ENCODE results near the gene FAM83C.

Gene FAM83C

DNA sequence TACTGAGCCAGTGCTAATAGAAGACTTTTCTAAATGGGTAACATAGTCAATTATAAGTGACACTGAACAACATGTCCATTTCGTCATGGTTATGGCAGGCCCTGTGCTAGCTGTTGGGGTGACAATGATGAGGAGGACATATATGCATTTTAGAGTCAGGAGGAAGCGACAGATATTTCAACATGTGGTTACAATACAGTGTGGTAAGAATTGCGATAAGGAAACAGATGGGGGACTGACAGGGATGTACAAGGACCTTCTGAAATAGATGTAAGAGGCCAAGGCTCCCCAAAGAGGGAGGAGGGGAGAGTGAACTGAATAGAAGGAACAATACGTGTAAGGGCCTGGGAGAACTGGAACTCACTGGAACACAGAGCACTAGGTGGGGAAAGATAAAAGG lies 54.1 kb downstream of the FAM83C start:
- no peak for TF ChIP-seq ZBTB7A (IDR thresholded peaks at IDR 0.05; ENCODE audit: low read depth)
- TF ChIP-seq TEAD4 (IDR thresholded peaks at IDR 0.05) = no peak
- TF ChIP-seq MAX (IDR thresholded peaks at IDR 0.05) = no peak
- no peak for TF ChIP-seq EP300 (IDR thresholded peaks at IDR 0.05; ENCODE audit: borderline replicate concordance)
- no peak for TF ChIP-seq CREB1 (IDR thresholded peaks at IDR 0.05; ENCODE audit: low read depth)
- no peak for TF ChIP-seq REST (IDR thresholded peaks at IDR 0.05; ENCODE audit: low read depth)

DNA sequence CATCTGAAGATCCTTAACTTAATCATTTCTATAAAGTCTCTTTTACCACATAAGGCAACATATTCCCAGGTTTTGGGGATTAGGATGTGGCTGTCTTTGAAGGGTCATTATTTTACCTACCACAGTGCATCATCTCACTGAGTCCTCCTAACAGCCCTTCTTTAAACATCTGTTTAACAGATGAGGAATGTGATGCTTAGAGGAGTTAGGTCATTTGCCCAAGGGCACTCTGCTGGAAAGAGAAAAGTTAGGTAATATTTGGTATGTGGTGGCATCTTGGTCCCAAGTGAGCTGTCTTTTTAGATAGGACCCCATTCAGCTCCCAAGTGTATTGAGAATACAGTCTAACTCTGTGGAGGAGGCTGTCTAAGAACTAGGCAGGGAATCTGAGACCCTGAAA lies 54.7 kb downstream of the FAM83C start:
- TF ChIP-seq EGR1 (IDR thresholded peaks at IDR 0.05) (no peak), RAD21 (IDR thresholded peaks at IDR 0.05; ENCODE audit: low read depth) (no peak), MAX (IDR thresholded peaks at IDR 0.05) (no peak), FOXM1 (IDR thresholded peaks at IDR 0.05; ENCODE audit: borderline replicate concordance, low read depth) (no peak), REST (IDR thresholded peaks at IDR 0.05; ENCODE audit: low read depth) (no peak), CEBPB (IDR thresholded peaks at IDR 0.05) (no peak), TAF1 (IDR thresholded peaks at IDR 0.05; ENCODE audit: low read depth) (no peak), YY1 (IDR thresholded peaks at IDR 0.05; ENCODE audit: low read depth) (no peak), NFIC (IDR thresholded peaks at IDR 0.05) (no peak), TCF12 (IDR thresholded peaks at IDR 0.05; ENCODE audit: low read depth) (no peak), EP300 (IDR thresholded peaks at IDR 0.05; ENCODE audit: borderline replicate concordance) (no peak)

- no peak for TF ChIP-seq TCF12 (IDR thresholded peaks at IDR 0.05; ENCODE audit: low read depth)
- no peak for TF ChIP-seq CEBPB (IDR thresholded peaks at IDR 0.05)
- TF ChIP-seq NFIC (IDR thresholded peaks at IDR 0.05) = no peak
- TF ChIP-seq RAD21 (IDR thresholded peaks at IDR 0.05; ENCODE audit: low read depth) = no peak
- no peak for TF ChIP-seq EP300 (IDR thresholded peaks at IDR 0.05; ENCODE audit: borderline replicate concordance)
- no peak for TF ChIP-seq CREB1 (IDR thresholded peaks at IDR 0.05; ENCODE audit: low read depth)
- no peak for TF ChIP-seq MAX (IDR thresholded peaks at IDR 0.05)
- no peak for TF ChIP-seq YY1 (IDR thresholded peaks at IDR 0.05; ENCODE audit: low read depth)
- TF ChIP-seq FOXM1 (IDR thresholded peaks at IDR 0.05; ENCODE audit: borderline replicate concordance, low read depth) = no peak
- TF ChIP-seq TAF1 (IDR thresholded peaks at IDR 0.05; ENCODE audit: low read depth) = no peak
- TF ChIP-seq ZBTB7A (IDR thresholded peaks at IDR 0.05; ENCODE audit: low read depth) = no peak
- no peak for TF ChIP-seq USF1 (IDR thresholded peaks at IDR 0.05)
Observed at GRCh38 chr20:35235881-35236280, 56.3 kb downstream of the FAM83C start.
